Chondrocyte (in vitro differentiated cells): ENCODE results near the gene PPIH. TPM values are rescaled to one million over a fixed set of nuclear protein-coding genes. Genes with fewer than 3 reads are reported as not detected.
"Not testable (repeated sequence)": the region's sequence is repeated elsewhere in the genome, so short reads cannot be mapped to it uniquely, and the experiment has no call there.

Source experiments
- DNase-seq: peaks from one replicate; pipeline ENCODE4 v3.0.0; 2021; ENCODE audit warnings: mixed read lengths, low spot score
- H3K27ac Mint-ChIP-seq: one replicate; pipeline ENCODE4 v1.8.0; 2021; ENCODE audit warnings: mild to moderate bottlenecking, moderate library complexity, mixed read lengths; ENCODE audit not compliant: unreplicated experiment
- H3K27me3 Mint-ChIP-seq: 2 replicates; pipeline ENCODE4 v1.8.0; 2021; ENCODE audit warnings: low read depth, mixed read lengths
- H3K36me3 Mint-ChIP-seq: 2 replicates; pipeline ENCODE4 v1.8.0; 2021; ENCODE audit warnings: low read depth, mixed read lengths
- H3K4me1 Mint-ChIP-seq: 2 replicates; pipeline ENCODE4 v1.8.0; 2021; ENCODE audit warnings: low read depth, mild to moderate bottlenecking, mixed read lengths
- H3K4me3 Mint-ChIP-seq: one replicate; pipeline ENCODE4 v1.8.0; 2021; ENCODE audit warnings: mild to moderate bottlenecking, moderate library complexity, mixed read lengths; ENCODE audit not compliant: unreplicated experiment
- H3K9me3 Mint-ChIP-seq: 2 replicates; pipeline ENCODE4 v1.8.0; 2021; ENCODE audit warnings: low read depth, mixed read lengths
- total RNA-seq: library from RNA; stranded (reverse); gene quantifications from 3 replicates; pipeline ENCODE4 v1.2.1, GENCODE V29; 2021
- TF ChIP-seq, protein P1 (sequence below): fragments of 200-600 bp; sonication (generic); IDR thresholded peaks from 2 replicates; pipeline ENCODE4 v1.5.0; 2021; ENCODE audit warnings: antibody characterized with exemption, mild to moderate bottlenecking, moderate library complexity

The PPIH gene
- total RNA-seq, 1 donor from 2014 or later = 24.3 TPM

DNA sequence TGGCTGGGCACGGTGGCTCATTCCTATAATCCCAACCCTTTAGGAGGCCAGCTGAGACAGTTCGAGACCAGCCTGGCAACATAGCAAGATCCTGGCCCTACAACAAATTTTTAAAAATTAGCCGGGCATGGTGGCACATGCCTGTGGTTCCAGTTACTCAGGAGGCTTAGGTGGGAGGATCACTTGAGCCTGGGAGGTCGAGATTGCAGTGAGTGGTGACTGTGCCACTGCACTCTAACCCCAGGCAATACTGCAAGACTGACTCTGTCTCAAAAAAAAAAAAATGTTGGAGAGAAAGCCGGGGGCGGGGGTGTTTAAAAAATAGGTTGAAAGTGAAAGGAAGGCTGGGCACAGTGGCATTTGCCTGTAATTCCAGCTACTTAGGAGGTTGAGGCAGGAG lies 65.3 kb downstream of the PPIH start:
- TF ChIP-seq, protein P1, sequence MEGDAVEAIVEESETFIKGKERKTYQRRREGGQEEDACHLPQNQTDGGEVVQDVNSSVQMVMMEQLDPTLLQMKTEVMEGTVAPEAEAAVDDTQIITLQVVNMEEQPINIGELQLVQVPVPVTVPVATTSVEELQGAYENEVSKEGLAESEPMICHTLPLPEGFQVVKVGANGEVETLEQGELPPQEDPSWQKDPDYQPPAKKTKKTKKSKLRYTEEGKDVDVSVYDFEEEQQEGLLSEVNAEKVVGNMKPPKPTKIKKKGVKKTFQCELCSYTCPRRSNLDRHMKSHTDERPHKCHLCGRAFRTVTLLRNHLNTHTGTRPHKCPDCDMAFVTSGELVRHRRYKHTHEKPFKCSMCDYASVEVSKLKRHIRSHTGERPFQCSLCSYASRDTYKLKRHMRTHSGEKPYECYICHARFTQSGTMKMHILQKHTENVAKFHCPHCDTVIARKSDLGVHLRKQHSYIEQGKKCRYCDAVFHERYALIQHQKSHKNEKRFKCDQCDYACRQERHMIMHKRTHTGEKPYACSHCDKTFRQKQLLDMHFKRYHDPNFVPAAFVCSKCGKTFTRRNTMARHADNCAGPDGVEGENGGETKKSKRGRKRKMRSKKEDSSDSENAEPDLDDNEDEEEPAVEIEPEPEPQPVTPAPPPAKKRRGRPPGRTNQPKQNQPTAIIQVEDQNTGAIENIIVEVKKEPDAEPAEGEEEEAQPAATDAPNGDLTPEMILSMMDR = no peak
- H3K36me3 Mint-ChIP-seq = peaks cover 3% of the 10 kb centered on the region
- DNase-seq = no peak
- H3K4me1 Mint-ChIP-seq = peaks cover 3% of the 10 kb centered on the region
- H3K27ac Mint-ChIP-seq = no peak overlapping the region
- no peak overlapping the region for H3K4me3 Mint-ChIP-seq
- H3K9me3 Mint-ChIP-seq = peaks cover 3% of the 10 kb centered on the region
- no peaks in the 10 kb centered on the region for H3K27me3 Mint-ChIP-seq

DNA sequence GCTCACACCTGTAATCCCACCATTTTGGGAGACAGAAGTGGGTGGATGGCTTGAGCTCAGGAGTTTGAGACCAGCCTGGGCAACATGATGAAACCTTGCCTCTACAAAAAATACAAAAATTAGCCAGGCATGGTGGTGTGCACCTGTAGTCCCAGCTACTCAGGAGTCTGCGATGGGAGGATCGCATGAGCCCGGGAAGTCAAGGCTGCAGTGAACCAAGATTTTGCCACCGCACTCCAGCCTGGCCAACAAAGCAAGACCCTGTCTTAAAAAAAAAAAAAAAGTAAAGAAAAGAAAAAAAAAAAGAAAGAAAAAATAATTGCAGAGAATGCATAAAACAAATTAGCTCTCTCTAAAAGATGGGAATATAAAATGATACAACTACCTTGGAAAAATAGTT lies 67.6 kb downstream of the PPIH start:
- not testable (repeated sequence) for H3K4me1 Mint-ChIP-seq, H3K36me3 Mint-ChIP-seq, DNase-seq

More for the DNA sequence above, 67.6 kb downstream of the PPIH start:
- H3K4me3 Mint-ChIP-seq, H3K27ac Mint-ChIP-seq, H3K27me3 Mint-ChIP-seq, H3K9me3 Mint-ChIP-seq: not testable (repeated sequence)

Other genes with a start within 250 kb of the PPIH start
- 0.30 to 0.56 TPM in 2 of 3 replicates, not detected in the other for gene ZMYND12, start 202.4 kb upstream of the PPIH start, total RNA-seq
- gene PPCS, start 201.9 kb upstream of the PPIH start, total RNA-seq = 38.0 to 42.0 TPM (median 41.1 TPM) in 3 replicates
- gene CCDC30, start 195.1 kb upstream of the PPIH start, total RNA-seq = 1.3 to 3.2 TPM (median 2.8 TPM) in 3 replicates
- 582 to 659 TPM (median 593 TPM) in 3 replicates for gene YBX1, start 24.0 kb downstream of the PPIH start, total RNA-seq
- not detected in 3 replicates for gene CLDN19, start 81.8 kb downstream of the PPIH start, total RNA-seq
- 256 to 288 TPM (median 278 TPM) in 3 replicates for gene P3H1, start 108.6 kb downstream of the PPIH start, total RNA-seq
- 6.7 to 6.9 TPM (median 6.7 TPM) in 3 replicates for gene C1orf50, start 108.8 kb downstream of the PPIH start, total RNA-seq
- 0.20 to 0.70 TPM (median 0.23 TPM) in 3 replicates for gene TMEM269, start 126.6 kb downstream of the PPIH start, total RNA-seq
- 13.1 to 15.7 TPM (median 13.7 TPM) in 3 replicates for gene ERMAP, start 158.7 kb downstream of the PPIH start, total RNA-seq
- 17.4 to 24.0 TPM (median 21.0 TPM) in 3 replicates for gene SVBP, start 159.0 kb downstream of the PPIH start, total RNA-seq
- 5.5 to 7.6 TPM (median 7.4 TPM) in 3 replicates for gene ZNF691, start 188.2 kb downstream of the PPIH start, total RNA-seq